ENCODE measurements around the gene MEI1.

The MEI1 gene

DNA sequence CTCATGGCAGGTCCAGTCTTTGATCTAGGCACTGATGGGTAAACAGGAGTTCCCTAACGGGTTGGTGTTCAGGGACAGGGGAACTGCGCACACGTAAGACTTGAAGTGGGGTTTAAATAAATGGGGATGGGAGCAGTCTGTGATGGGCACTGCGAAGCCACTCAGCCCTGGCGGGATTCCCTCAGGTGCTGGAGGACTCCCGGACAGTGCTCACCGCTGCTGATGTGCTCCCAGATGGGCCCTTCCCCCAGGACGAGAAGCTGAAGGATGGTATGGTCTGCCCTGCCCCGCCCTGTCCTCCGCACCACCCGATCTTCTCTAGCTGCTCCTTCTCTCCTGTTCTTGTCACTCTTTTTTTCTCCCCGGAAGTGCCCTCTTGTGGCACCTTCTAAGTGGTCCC lies 110.7 kb downstream of the MEI1 start:
- H3K27me3 ChIP-seq (ENCODE audit: low read depth, low read length), result no peaks in the 10 kb centered on the region
- no peak overlapping the region for H2AFZ ChIP-seq (ENCODE audit: low read depth, low read length)
- no peaks in the 10 kb centered on the region for H3K9me3 ChIP-seq (ENCODE audit: insufficient read depth, low read length)
- H3K4me1 ChIP-seq (ENCODE audit: low read length), result no peaks in the 10 kb centered on the region
- no peak overlapping the region for H3K4me2 ChIP-seq (ENCODE audit: low read length)
- peaks cover 4% of the 10 kb centered on the region; the same call in 1 of the 2 replicates for H3K79me2 ChIP-seq (ENCODE audit: low read length)
- H4K20me1 ChIP-seq (ENCODE audit: insufficient read depth, low read length), result no peaks in the 10 kb centered on the region
- H3K27ac ChIP-seq (ENCODE audit: low read length), result no peak overlapping the region
- TF ChIP-seq, protein P1, sequence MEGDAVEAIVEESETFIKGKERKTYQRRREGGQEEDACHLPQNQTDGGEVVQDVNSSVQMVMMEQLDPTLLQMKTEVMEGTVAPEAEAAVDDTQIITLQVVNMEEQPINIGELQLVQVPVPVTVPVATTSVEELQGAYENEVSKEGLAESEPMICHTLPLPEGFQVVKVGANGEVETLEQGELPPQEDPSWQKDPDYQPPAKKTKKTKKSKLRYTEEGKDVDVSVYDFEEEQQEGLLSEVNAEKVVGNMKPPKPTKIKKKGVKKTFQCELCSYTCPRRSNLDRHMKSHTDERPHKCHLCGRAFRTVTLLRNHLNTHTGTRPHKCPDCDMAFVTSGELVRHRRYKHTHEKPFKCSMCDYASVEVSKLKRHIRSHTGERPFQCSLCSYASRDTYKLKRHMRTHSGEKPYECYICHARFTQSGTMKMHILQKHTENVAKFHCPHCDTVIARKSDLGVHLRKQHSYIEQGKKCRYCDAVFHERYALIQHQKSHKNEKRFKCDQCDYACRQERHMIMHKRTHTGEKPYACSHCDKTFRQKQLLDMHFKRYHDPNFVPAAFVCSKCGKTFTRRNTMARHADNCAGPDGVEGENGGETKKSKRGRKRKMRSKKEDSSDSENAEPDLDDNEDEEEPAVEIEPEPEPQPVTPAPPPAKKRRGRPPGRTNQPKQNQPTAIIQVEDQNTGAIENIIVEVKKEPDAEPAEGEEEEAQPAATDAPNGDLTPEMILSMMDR (IDR thresholded peaks at IDR 0.05; ENCODE audit: low read depth, low read length), result no peak
- TF ChIP-seq EZH2phosphoT487 (IDR thresholded peaks at IDR 0.05; ENCODE audit: low read depth), result no peak
- peaks cover 19% of the 10 kb centered on the region for H3K36me3 ChIP-seq (replicated peaks; ENCODE audit: low read depth, low read length)
- H3K4me3 ChIP-seq (ENCODE audit: low read length), result no peak overlapping the region
- H3K9ac ChIP-seq (ENCODE audit: low read length), result no peak overlapping the region

- H3K9me3 ChIP-seq (ENCODE audit: insufficient read depth, low read length), result no peaks in the 10 kb centered on the region
- TF ChIP-seq, protein P1 (IDR thresholded peaks at IDR 0.05; ENCODE audit: low read depth, low read length), result no peak
- TF ChIP-seq EZH2phosphoT487 (IDR thresholded peaks at IDR 0.05; ENCODE audit: low read depth), result no peak
- no peak overlapping the region for H3K4me3 ChIP-seq (ENCODE audit: low read length)
- peaks cover 19% of the 10 kb centered on the region for H3K36me3 ChIP-seq (replicated peaks; ENCODE audit: low read depth, low read length)
- no peaks in the 10 kb centered on the region; the same call in 1 of the 2 replicates for H3K79me2 ChIP-seq (ENCODE audit: low read length)
- no peaks in the 10 kb centered on the region for H3K27me3 ChIP-seq (ENCODE audit: low read depth, low read length)
- no peak overlapping the region for H3K27ac ChIP-seq (ENCODE audit: low read length)
- H3K9ac ChIP-seq (ENCODE audit: low read length), result no peak overlapping the region
- no peaks in the 10 kb centered on the region for H3K4me1 ChIP-seq (ENCODE audit: low read length)
- H3K4me2 ChIP-seq (ENCODE audit: low read length), result no peak overlapping the region
- no peaks in the 10 kb centered on the region for H4K20me1 ChIP-seq (ENCODE audit: insufficient read depth, low read length)
- H2AFZ ChIP-seq (ENCODE audit: low read depth, low read length), result no peak overlapping the region
Measured at GRCh38 chr22:41812805-41813545, 113.7 kb downstream of the MEI1 start.

GRCh38 chr22:41813726-41814410 lies 114.6 kb downstream of the MEI1 start:
- no peak overlapping the region for H3K9ac ChIP-seq (ENCODE audit: low read length)
- no peaks in the 10 kb centered on the region; the same call in 1 of the 2 replicates for H3K79me2 ChIP-seq (ENCODE audit: low read length)
- H3K27me3 ChIP-seq (ENCODE audit: low read depth, low read length), result no peaks in the 10 kb centered on the region
- H3K4me1 ChIP-seq (ENCODE audit: low read length), result no peaks in the 10 kb centered on the region
- no peak overlapping the region for H3K27ac ChIP-seq (ENCODE audit: low read length)
- peaks cover 17% of the 10 kb centered on the region for H3K36me3 ChIP-seq (replicated peaks; ENCODE audit: low read depth, low read length)
- H4K20me1 ChIP-seq (ENCODE audit: insufficient read depth, low read length), result no peaks in the 10 kb centered on the region
- no peaks in the 10 kb centered on the region for H3K9me3 ChIP-seq (ENCODE audit: insufficient read depth, low read length)
- TF ChIP-seq, protein P1 (IDR thresholded peaks at IDR 0.05; ENCODE audit: low read depth, low read length), result no peak
- no peak for TF ChIP-seq EZH2phosphoT487 (IDR thresholded peaks at IDR 0.05; ENCODE audit: low read depth)
- no peak overlapping the region for H3K4me3 ChIP-seq (ENCODE audit: low read length)
- H3K4me2 ChIP-seq (ENCODE audit: low read length), result no peak overlapping the region
- no peak overlapping the region for H2AFZ ChIP-seq (ENCODE audit: low read depth, low read length)

DNA sequence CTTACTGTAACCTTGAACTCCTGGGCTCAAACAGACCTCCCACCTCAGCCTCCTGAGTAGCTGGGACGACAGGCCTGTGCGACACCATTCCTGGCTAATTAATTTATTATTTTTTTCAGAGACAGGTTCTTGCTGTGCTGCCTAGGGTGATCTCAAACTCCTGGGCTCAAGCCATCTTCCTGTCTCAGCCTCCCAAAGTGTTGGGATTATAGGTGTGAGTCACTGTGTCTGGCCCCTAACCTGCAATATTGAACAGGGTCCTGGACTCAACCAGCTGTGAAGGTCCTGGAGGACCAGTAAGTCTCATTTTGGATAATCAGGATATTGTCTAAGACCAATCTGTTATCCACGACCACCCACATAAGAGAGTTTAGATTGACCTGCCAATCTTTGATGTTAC lies 116.4 kb downstream of the MEI1 start:
- no peak overlapping the region for H3K9ac ChIP-seq (ENCODE audit: low read length)
- no peak overlapping the region for H3K4me3 ChIP-seq (ENCODE audit: low read length)
- H4K20me1 ChIP-seq (ENCODE audit: insufficient read depth, low read length), result no peaks in the 10 kb centered on the region
- no peak overlapping the region for H2AFZ ChIP-seq (ENCODE audit: low read depth, low read length)
- peaks cover 12% of the 10 kb centered on the region for H3K36me3 ChIP-seq (replicated peaks; ENCODE audit: low read depth, low read length)
- TF ChIP-seq, protein P1 (IDR thresholded peaks at IDR 0.05; ENCODE audit: low read depth, low read length), result no peak
- TF ChIP-seq EZH2phosphoT487 (IDR thresholded peaks at IDR 0.05; ENCODE audit: low read depth), result no peak
- no peak overlapping the region for H3K4me2 ChIP-seq (ENCODE audit: low read length)
- H3K4me1 ChIP-seq (ENCODE audit: low read length), result no peaks in the 10 kb centered on the region
- H3K27me3 ChIP-seq (ENCODE audit: low read depth, low read length), result no peaks in the 10 kb centered on the region
- H3K27ac ChIP-seq (ENCODE audit: low read length), result no peak overlapping the region
- H3K9me3 ChIP-seq (ENCODE audit: insufficient read depth, low read length), result no peaks in the 10 kb centered on the region
- no peaks in the 10 kb centered on the region for H3K79me2 ChIP-seq (ENCODE audit: low read length)

Measured in OCI-LY3 (cell line).